Renal pelvis (tissue), 12 donors: ENCODE data around the gene VTCN1. TPM values are rescaled to one million over a fixed set of nuclear protein-coding genes. Genes with fewer than 3 reads are reported as not detected.
"Not testable (repeated sequence)": the region's sequence is repeated elsewhere in the genome, so short reads cannot be mapped to it uniquely, and the experiment has no call there.

Experiments
- DNase-seq: peaks from one replicate; pipeline ENCODE4 v3.0.0-alpha.2; 2013
- long read RNA-seq, 16 experiments: transcript quantifications; one replicate each; lab custom pipeline, GENCODE V29; 2026
- polyA plus RNA-seq, 3 donors: library from polyadenylated mRNA; unstranded; fragments of 120-200 nt; gene quantifications; one replicate each; pipeline ENCODE4 v1.2.1, GENCODE V29; 2013; ENCODE audit not compliant: insufficient read length in 3 of 3

The VTCN1 gene
- polyA plus RNA-seq, result 10 to 100 TPM; 16.7 to 32.1 (median 25.0) TPM
- long read RNA-seq, donor 1, transcript VTCN1-203 (6 exons, 2,612 nt), result major isoform, 7 of 8 reads
- long read RNA-seq, donor 1, partial matches to known transcripts, result 0 of 8 reads
- long read RNA-seq, donor 1, other reads (novel, unspliced or antisense), result 0 of 8 reads
- long read RNA-seq, donor 2, transcript VTCN1-203 (6 exons, 2,612 nt), result major isoform, 10 of 10 reads
- long read RNA-seq, donor 2, partial matches to known transcripts, result 0 of 10 reads
- long read RNA-seq, donor 2, other reads (novel, unspliced or antisense), result 0 of 10 reads
- long read RNA-seq, donor 3, transcript VTCN1-203 (6 exons, 2,612 nt), result major isoform, 7 of 7 reads
- long read RNA-seq, donor 3, partial matches to known transcripts, result 0 of 7 reads
- long read RNA-seq, donor 3, other reads (novel, unspliced or antisense), result 0 of 7 reads
- long read RNA-seq, donor 4, result 0 reads
- long read RNA-seq, donor 5, partial matches to known transcripts, result 0 of 1 reads
- long read RNA-seq, donor 5, other reads (novel, unspliced or antisense), result 0 of 1 reads
- long read RNA-seq, donor 6, partial matches to known transcripts, result 0 of 3 reads
- long read RNA-seq, donor 6, other reads (novel, unspliced or antisense), result 0 of 3 reads
- long read RNA-seq, donor 7, partial matches to known transcripts, result 0 of 4 reads
- long read RNA-seq, donor 7, other reads (novel, unspliced or antisense), result 0 of 4 reads
- long read RNA-seq, donor 8, result 0 reads
- long read RNA-seq, donor 9, transcript VTCN1-203 (6 exons, 2,612 nt), result major isoform, 8 of 9 reads
- long read RNA-seq, donor 9, partial matches to known transcripts, result 0 of 9 reads
- long read RNA-seq, donor 9, other reads (novel, unspliced or antisense), result 0 of 9 reads
- long read RNA-seq, donor 10, transcript VTCN1-203 (6 exons, 2,612 nt), result major isoform, 7 of 7 reads
- long read RNA-seq, donor 10, partial matches to known transcripts, result 0 of 7 reads
- long read RNA-seq, donor 10, other reads (novel, unspliced or antisense), result 0 of 7 reads
- long read RNA-seq, donor 11, partial matches to known transcripts, result 0 of 1 reads
- long read RNA-seq, donor 11, other reads (novel, unspliced or antisense), result 0 of 1 reads
- long read RNA-seq, donor 12, transcript VTCN1-203 (6 exons, 2,612 nt), result major isoform, 10 of 10 reads
- long read RNA-seq, donor 12, partial matches to known transcripts, result 0 of 10 reads
- long read RNA-seq, donor 12, other reads (novel, unspliced or antisense), result 0 of 10 reads
- long read RNA-seq, donor 13, transcript VTCN1-203 (6 exons, 2,612 nt), result major isoform, 5 of 6 reads
- long read RNA-seq, donor 13, partial matches to known transcripts, result 0 of 6 reads
- long read RNA-seq, donor 13, other reads (novel, unspliced or antisense), result 0 of 6 reads
- long read RNA-seq, donor 14, result 0 reads
- long read RNA-seq, donor 15, partial matches to known transcripts, result 0 of 1 reads
- long read RNA-seq, donor 15, other reads (novel, unspliced or antisense), result 0 of 1 reads
- long read RNA-seq, donor 16, transcript VTCN1-203 (6 exons, 2,612 nt), result major isoform, 7 of 7 reads
- long read RNA-seq, donor 16, partial matches to known transcripts, result 0 of 7 reads
- long read RNA-seq, donor 16, other reads (novel, unspliced or antisense), result 0 of 7 reads

DNA sequence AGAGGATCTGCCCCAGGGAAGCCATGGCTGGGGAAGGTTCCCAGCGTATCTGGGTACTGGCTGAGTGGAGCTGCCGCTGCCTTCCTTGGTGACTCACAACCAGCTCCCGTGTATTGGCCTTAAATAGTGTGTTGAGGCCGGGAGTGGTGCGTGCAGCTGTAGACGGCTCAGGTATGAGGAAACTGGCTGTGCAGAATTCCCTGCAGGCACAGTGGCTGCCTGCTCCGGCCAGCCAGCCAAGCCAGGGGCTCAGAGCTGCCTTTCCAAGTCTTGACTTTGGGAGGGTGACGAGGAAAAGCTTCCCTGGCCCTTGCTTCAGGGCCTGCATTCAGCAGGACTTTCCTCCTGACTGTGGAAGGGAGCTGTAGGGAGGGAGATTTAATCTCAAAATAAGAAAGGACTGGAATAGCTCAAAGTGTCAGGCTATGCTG lies at the start of gene VTCN1:
VTCN1 (minus strand) TSS at position 97 of the 431 bp plus-strand sequence; CDS start at position 25, 72 bp downstream.
- peak; percentile 17 for DNase-seq

GRCh38 chr1:117258791-117259190 lies 48.1 kb upstream of the VTCN1 start:
- no peak for DNase-seq

GRCh38 chr1:117258075-117258474 lies 47.3 kb upstream of the VTCN1 start:
- not testable (repeated sequence) for DNase-seq

DNA sequence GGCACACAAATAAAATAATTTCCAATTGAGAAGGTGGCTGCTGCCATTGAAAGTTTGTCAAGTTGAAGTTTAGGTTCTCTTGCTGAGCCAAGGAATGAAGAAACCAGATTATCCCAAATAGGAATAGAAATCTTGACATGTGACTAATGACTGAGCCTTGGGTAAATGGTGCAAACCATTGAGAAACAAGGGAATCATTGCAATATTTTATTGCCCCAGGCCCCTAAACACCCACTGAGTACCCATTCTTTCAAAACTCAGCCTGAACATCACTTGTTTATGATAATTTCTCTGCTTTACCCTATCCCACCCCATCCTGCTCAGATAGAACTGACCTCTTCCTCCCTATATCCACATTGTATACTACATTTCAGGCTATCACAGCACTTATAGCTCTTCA lies 46.6 kb upstream of the VTCN1 start:
- no peak for DNase-seq

DNA sequence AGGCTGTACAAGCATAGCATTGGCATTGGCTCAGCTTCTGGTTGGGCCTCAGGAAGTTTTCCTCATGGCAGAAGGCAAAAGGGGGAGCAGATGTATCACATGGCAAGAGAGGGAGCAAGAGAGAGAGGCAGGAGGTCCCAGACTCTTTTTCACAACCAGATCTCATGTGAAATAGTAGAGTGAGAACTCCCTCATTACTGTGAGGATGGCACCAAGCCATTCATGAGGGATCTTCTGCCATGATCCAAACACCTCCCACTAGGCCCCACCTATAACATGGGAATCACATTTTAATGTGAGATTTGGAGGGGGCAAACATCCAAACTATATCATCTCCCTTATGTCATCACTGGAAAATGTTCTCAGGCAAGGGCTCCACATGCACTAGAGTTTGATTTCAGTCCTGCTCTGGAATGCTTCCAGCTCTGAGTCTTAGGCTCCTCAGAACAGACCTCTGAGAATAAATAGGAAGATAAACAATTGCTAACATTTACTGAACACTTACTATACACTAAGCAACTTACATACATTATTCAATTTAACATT lies 39.4 kb upstream of the VTCN1 start:
- no peak for DNase-seq

GRCh38 chr1:117244971-117245370 lies 34.2 kb upstream of the VTCN1 start:
- DNase-seq, result no peak

DNA sequence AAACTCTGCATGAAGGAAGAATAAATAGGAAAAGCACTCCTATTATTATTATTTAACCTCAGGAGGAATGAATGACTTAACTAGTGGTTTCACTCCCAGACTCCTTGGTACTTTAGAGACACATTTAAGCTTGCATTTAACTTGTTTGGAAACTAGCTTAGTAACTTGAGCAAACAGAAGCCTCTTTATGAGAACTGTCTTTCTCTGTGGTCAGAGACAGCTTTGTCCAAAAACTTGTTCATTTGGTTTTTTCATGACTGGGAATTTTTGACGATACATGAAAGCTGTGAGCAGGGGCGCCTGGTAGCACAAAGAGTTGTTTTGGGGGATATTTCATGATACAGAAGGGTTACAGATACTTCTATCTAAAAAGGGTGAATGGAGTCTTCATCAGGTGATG lies 33.6 kb upstream of the VTCN1 start:
- DNase-seq, result no peak

DNA sequence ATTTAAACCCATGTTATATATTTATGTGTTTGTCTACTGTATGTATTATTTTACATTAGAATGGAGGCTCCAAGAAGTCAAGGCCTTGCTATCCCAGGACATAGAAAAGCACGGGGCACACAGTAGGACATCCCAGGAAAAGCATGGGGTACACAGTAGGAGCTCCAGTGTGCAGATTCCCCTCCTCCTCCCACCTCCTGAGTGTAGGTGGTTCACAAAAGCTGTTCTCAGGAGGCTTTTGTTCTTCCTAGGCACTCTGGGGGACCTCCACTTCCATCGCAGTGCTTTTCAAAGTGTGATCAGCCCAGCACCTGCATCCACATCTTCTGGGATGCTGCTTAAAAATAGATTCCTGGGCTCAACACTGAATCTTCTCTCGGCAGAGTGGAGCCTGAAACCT lies 30.8 kb upstream of the VTCN1 start:
- no peak for DNase-seq

GRCh38 chr1:117240547-117240946 lies 29.8 kb upstream of the VTCN1 start:
- no peak for DNase-seq

DNA sequence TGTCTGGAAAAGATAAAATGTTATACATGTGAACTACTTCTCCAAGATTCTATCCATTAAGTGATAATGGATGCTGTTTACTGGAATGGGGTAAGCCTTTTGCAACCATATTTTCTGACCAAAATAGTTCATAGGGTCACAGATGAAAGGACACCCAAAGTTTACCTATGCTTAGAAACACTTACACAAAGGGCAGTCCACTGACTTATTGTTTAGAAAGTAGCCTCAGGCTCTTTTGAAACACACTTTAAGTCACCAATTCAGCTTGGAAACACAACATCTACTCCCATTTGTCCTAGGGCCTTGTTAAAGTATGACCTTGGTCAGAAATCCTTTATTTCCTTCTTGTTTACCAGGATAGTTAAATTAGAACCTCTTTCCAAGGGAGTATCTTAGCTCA lies 28.7 kb upstream of the VTCN1 start:
- DNase-seq, result peak; percentile 10

- DNase-seq, result peak; percentile 52
Observed at GRCh38 chr1:117237726-117238381, 27.1 kb upstream of the VTCN1 start.

DNA sequence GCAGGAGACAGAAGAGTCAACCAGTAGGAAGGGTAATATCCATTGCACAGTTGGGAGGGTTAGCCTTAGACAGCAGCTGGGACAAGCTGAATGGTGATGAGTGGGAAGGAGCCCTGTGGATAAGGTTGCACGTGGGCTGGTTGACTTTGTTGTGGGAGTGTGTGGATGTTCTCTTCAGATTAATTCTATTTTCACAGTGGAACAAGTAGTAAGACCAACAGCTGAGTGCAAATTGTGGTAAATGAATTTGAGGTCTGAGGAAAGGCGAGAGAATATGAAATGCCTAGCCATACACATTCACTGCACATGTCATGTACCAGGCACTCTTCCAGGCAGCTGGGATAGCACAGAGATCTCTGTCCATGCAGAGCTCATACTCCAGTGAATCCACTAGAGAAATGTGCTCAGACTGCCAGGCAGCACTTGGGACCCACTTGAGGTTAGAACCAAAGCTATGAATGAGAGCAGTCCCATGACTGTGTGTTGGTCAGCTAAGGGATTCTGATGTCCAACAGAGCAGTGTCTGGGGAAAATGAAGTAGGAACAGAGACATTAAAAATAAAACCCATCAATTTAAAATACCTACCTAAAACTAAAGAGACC lies 25.2 kb upstream of the VTCN1 start:
- no peak for DNase-seq

DNA sequence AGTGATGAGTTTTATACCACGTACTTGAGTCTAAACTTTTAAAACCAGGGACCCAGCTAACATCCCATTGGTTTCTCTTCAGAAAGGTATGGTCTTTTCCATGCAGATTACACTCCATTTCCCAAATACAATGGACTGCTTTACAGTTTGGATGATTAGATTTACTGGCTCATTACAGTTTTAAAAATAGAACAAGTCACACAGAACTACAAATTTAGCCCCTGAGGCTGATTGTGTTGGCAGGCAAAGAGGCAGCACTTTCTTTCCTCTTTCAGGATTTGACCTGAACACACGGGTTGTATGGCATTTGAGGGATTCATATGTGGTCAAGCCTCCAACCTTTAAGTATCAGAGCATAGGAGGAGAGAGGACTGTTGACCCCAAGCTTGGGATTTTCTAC lies 21.8 kb upstream of the VTCN1 start:
- DNase-seq, result no peak

DNA sequence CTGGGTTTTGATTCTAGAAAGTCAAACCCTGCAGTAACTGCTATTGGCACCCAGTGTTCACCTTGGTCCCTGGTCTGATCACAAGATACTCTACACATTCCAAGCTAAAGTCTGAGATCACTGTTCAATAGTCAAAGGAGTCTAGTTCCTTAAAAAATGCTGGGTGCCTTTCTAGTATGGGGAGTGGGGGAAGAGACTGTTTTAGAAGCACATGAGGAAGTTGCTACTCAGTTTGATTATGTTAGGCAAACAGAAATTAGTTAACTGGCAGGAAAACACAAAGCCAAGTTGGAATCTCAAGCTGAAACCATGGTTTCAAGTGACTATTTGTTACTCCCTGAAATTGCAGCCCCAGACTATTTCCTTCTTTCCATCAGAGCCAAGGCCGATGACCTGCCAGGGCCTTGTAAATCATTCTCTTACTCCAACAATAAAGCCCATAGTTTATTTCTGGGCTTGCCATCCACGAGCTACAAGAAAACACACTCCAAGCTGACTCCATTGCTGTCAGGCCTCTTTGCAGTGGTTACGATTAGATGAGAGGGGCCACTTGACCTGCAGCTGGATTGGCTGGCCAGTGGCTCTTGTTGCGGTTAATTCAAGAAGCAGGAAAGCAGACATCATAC lies 21.1 kb upstream of the VTCN1 start:
- DNase-seq, result peak; percentile 75

DNA sequence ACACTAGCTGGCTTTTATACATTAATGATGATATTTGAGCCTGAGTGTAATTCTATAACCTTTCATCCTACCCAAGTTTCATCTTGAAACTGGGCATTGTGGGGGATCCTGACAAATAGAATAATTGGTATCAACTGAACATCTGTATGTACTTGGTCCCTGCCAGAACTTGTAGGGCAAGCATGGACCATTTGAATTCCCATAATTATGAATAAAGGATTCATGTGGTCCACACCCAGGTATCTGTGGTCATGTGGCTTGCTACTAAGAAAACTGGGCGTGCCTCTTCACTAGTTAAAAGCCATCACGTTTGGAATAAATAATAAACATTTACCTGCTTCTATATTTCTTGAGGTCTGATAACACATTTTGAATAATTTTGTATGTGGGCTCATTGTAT lies 20.6 kb upstream of the VTCN1 start:
- no peak for DNase-seq

GRCh38 chr1:117229217-117229616 lies 18.5 kb upstream of the VTCN1 start:
- DNase-seq, result no peak

DNA sequence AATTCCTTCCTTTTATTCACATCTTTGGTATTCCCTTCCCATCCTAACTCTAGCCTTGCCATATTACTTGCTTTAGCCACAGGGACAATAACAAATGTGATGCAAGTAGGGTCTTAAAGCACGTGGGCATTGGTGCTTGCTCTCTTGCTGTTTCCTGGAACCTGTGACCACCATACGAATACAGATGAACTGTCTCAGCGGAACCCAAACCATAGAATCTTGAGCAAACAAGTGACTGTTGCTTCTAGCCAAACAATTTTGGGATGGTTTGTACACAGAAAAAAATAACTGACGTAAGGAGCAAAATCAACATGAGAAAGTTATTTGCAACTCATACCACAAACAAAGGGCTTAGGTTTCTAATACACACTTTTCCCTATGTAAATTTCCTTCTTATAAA lies 15.2 kb upstream of the VTCN1 start:
- no peak for DNase-seq

- DNase-seq, result no peak
Observed at GRCh38 chr1:117216718-117217117, 6.0 kb upstream of the VTCN1 start.

DNA sequence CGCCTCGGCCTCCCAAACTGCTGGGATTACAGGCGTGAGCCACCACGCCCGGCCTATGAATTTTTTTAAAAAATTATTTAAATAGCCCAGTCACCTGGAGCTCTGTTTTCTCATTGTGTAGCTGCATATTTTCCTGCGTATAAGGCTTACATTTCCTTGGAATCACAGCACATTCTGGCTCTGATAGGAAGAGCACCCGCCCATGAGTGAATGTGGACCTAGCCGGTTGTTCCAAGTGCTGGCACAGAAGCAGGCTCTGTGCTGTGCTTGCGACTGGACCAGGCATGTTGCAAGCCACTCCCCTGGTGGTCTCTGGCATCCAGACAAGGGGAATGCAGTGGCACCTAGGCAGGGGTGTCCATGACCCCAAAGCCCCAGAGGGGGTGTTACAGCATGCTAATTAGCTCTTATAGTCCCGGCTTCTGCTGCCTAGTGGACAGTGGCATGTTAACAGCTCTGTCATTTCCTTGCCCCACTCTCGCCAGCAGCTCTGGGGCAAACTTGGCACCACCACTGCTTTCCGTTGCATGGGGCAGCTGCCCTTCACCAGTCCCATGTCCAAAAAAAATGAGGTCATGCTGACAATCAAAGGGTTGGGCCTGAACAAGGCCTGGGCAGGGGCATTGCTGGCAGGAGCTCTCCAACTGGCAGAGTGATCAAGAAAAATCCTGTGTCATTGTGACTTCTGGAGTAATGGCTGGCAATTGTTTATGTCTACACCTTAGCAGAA lies 5.2 kb upstream of the VTCN1 start:
- DNase-seq, result no peak
